HepG2 (cell line): Measurements from ENCODE around the gene ZDHHC9. TPM values are rescaled to one million over a fixed set of nuclear protein-coding genes. Genes with fewer than 3 reads are reported as not detected.

Source experiments
- ATAC-seq: fragments of 200-7000 bp; cut with Tn5 transposase; 3 replicates; pipeline ENCODE4 v1.9.1; 2020; ENCODE audit warnings: mild to moderate bottlenecking, moderate library complexity
- BruUV-seq: library from RNA; stranded (reverse); fragments of 400-500 nt; replicated peaks from 2 replicates; lab custom pipeline; 2021; lab: Mats Ljungman, UMichigan
- CTCF ChIA-PET: fragments of 300-600 bp; formaldehyde crosslinking; extraction: SDS; loops from one replicate; lab custom pipeline; 2021; ENCODE audit warnings: low total read pairs, inconsistent platforms, low intra/inter-chr PET ratio; lab: Yijun Ruan, JAX
- POLR2A ChIA-PET: fragments of 350-600 bp; sonication (Branson Sonifier 250); formaldehyde crosslinking; loops from one replicate; lab custom pipeline; 2020; ENCODE audit warnings: antibody characterized with exemption, inconsistent platforms; lab: Yijun Ruan, JAX
- DNase-seq: peaks from one replicate; pipeline ENCODE4 v3.0.0-alpha.2; 2015; ENCODE audit warnings: low spot score
- FAIRE-seq: peaks from 3 replicates; lab custom pipeline; 2011; peaks lifted over from hg19 to GRCh38; lab: Jason Lieb, UNC
- H2AFZ ChIP-seq: one replicate; pipeline ENCODE4 v1.6.1; 2011; ENCODE audit warnings: low read length, inconsistent platforms
- H3K27ac ChIP-seq: fragments of 300-600 bp; 3 replicates; pipeline ENCODE4 v1.8.0; 2011; ENCODE audit warnings: mixed run types, mild to moderate bottlenecking, mixed read lengths, low read length, inconsistent platforms; ENCODE audit not compliant: insufficient read depth; ENCODE audit errors: extremely low read length
- H3K27me3 ChIP-seq, 2 experiments: fragments of 200-600 bp in 1 of 2; 2 replicates in 1 of 2; 3 replicates in 1 of 2; pipeline versions ENCODE4 v1.6.0 to v1.8.0; 2011; ENCODE audit warnings: low read length in 2 of 2, mild to moderate bottlenecking in 2 of 2, moderate library complexity in 2 of 2, inconsistent platforms in 1 of 2; ENCODE audit not compliant: insufficient read depth in 2 of 2, control insufficient read depth in 1 of 2
- H3K36me3 ChIP-seq, 2 experiments: fragments of 200-600 bp in 1 of 2; replicated peaks in 1 of 2; 2 replicates in 1 of 2; 3 replicates in 1 of 2; pipeline versions ENCODE4 v1.5.1 to v1.8.0; 2011; ENCODE audit warnings: low read length in 2 of 2, inconsistent platforms in 1 of 2; ENCODE audit not compliant: insufficient read depth in 2 of 2, control insufficient read depth in 1 of 2
- H3K4me1 ChIP-seq: 2 replicates; pipeline ENCODE4 v1.5.1; 2012; ENCODE audit warnings: low read length, inconsistent platforms; ENCODE audit not compliant: insufficient read depth
- H3K4me2 ChIP-seq: 2 replicates; pipeline ENCODE4 v1.6.0; 2011; ENCODE audit warnings: low read depth, low read length, inconsistent platforms
- H3K4me3 ChIP-seq, 3 experiments: fragments of 200-600 bp in 1 of 3; sonication (generic), shearing (Covaris generic) in 1 of 3; replicated peaks in 1 of 3; 2 replicates each; pipeline ENCODE4 v1.5.1; 2011 to 2016; ENCODE audit warnings: low read length in 3 of 3, inconsistent platforms in 2 of 3, low read depth in 2 of 3, mild to moderate bottlenecking in 2 of 3, control low read depth in 1 of 3, mixed read lengths in 1 of 3; ENCODE audit not compliant: insufficient read depth in 1 of 3
- H3K79me2 ChIP-seq: one replicate; pipeline ENCODE4 v1.6.1; 2011; ENCODE audit warnings: low read length, inconsistent platforms; ENCODE audit not compliant: insufficient read depth
- H3K9ac ChIP-seq: 2 replicates; pipeline ENCODE4 v1.6.0; 2011; ENCODE audit warnings: mild to moderate bottlenecking, low read depth, low read length, inconsistent platforms; ENCODE audit not compliant: insufficient read depth
- H3K9me3 ChIP-seq: 2 replicates; pipeline ENCODE4 v1.5.1; 2012; ENCODE audit warnings: mild to moderate bottlenecking, low read length
- H4K20me1 ChIP-seq: 2 replicates; pipeline ENCODE4 v1.6.0; 2011; ENCODE audit warnings: inconsistent platforms, mild to moderate bottlenecking, low read length, moderate library complexity; ENCODE audit not compliant: insufficient read depth
- ATF3 ChIP-seq: sonication (generic); formaldehyde crosslinking; IDR thresholded peaks from 2 replicates; pipeline ENCODE4 v1.4.0; 2020; ENCODE audit warnings: missing genetic modification reagents
- GMEB1 ChIP-seq: sonication (generic); formaldehyde crosslinking; IDR thresholded peaks from 2 replicates; pipeline ENCODE4 v1.5.1; 2020; ENCODE audit warnings: missing genetic modification reagents, mild to moderate bottlenecking, borderline replicate concordance
- HOXD1 ChIP-seq: sonication (generic); formaldehyde crosslinking; IDR thresholded peaks from 2 replicates; pipeline ENCODE4 v1.5.0; 2020; ENCODE audit warnings: missing genetic modification reagents
- KDM2A ChIP-seq: sonication (generic); formaldehyde crosslinking; IDR thresholded peaks from 2 replicates; pipeline ENCODE4 v1.4.0; 2020; ENCODE audit warnings: low read depth, missing genetic modification reagents, borderline replicate concordance
- MBD4 ChIP-seq: IDR thresholded peaks from 2 replicates; pipeline ENCODE4 v1.6.1; 2012; ENCODE audit warnings: low read length, inconsistent platforms, borderline replicate concordance
- MYPOP ChIP-seq: sonication (generic); formaldehyde crosslinking; IDR thresholded peaks from 2 replicates; pipeline ENCODE4 v1.8.1; 2023; ENCODE audit warnings: mild to moderate bottlenecking, moderate library complexity, missing genetic modification reagents
- NAIF1 ChIP-seq: sonication (generic); formaldehyde crosslinking; IDR thresholded peaks from 2 replicates; pipeline ENCODE4 v1.5.0; 2020; ENCODE audit warnings: mild to moderate bottlenecking, missing genetic modification reagents, borderline replicate concordance
- PAWR ChIP-seq: sonication (generic); formaldehyde crosslinking; IDR thresholded peaks from 2 replicates; pipeline ENCODE4 v1.4.0; 2020; ENCODE audit warnings: missing genetic modification reagents, mild to moderate bottlenecking, borderline replicate concordance
- PTBP1 ChIP-seq: fragments of 200-400 bp; formaldehyde crosslinking; IDR thresholded peaks from 2 replicates; pipeline ENCODE4 v1.6.1; 2018; ENCODE audit warnings: low read length, low read depth; ENCODE audit not compliant: poor library complexity, severe bottlenecking
- SP140L ChIP-seq: sonication (generic); formaldehyde crosslinking; IDR thresholded peaks from 2 replicates; pipeline ENCODE4 v1.4.0; 2020; ENCODE audit warnings: missing genetic modification reagents, borderline replicate concordance
- ZBTB38 ChIP-seq: sonication (generic); formaldehyde crosslinking; IDR thresholded peaks from 2 replicates; pipeline ENCODE4 v1.5.1; 2020; ENCODE audit warnings: mild to moderate bottlenecking, missing genetic modification reagents
- ZBTB43 ChIP-seq: sonication (generic); formaldehyde crosslinking; conservative IDR thresholded peaks from 2 replicates; pipeline ENCODE4 v1.4.0; 2020; ENCODE audit warnings: missing genetic modification reagents
- ZBTB8A ChIP-seq: sonication (generic); formaldehyde crosslinking; IDR thresholded peaks from 2 replicates; pipeline ENCODE4 v1.4.0; 2020; ENCODE audit warnings: mild to moderate bottlenecking, low read depth, missing genetic modification reagents, borderline replicate concordance
- ZNF232 ChIP-seq: sonication (generic); formaldehyde crosslinking; IDR thresholded peaks from 2 replicates; pipeline ENCODE4 v1.4.0; 2020; ENCODE audit warnings: missing genetic modification reagents, borderline replicate concordance
- ZNF512 ChIP-seq: sonication (generic); formaldehyde crosslinking; IDR thresholded peaks from 2 replicates; pipeline ENCODE4 v1.4.0; 2020; ENCODE audit warnings: mild to moderate bottlenecking, missing genetic modification reagents
- ZNF639 ChIP-seq: conservative IDR thresholded peaks from 2 replicates; pipeline ENCODE4 v1.6.1; 2018; ENCODE audit warnings: missing genetic modification reagents
- WGBS: methylation state at CpG from one replicate; pipeline ENCODE4 v1.1.6; 2017; ENCODE audit warnings: low lambda C conversion rate; 5-methylcytosine and 5-hydroxymethylcytosine counted together
- in situ Hi-C: cut with HindIII; loops from 2 replicates; pipeline ENCODE4 v1.10.0; 2017; ENCODE audit warnings: low pct_unique_long_range_greater_than_20kb; ENCODE audit not compliant: extremely low pct_ligation_motif_present
- intact Hi-C: fragments of 100-400 bp; cut with micrococcal nuclease; formaldehyde crosslinking; loops from one replicate; pipeline ENCODE4 v1.10.0; 2022; ENCODE audit not compliant: unreplicated experiment
- polyA plus RNA-seq, 8 experiments: library from polyadenylated mRNA; depleted of rRNA in 3 of 8; stranded (reverse) in 7 of 8; unstranded in 1 of 8; fragments of >200 nt; fragmentation: Illumina TruSeq in 4 of 8; extraction: Trizol in 4 of 8; gene quantifications; 2 replicates each; pipeline versions ENCODE4 v1.2.1 to v1.2.3, GENCODE V29; 2011 to 2016; ENCODE audit warnings: low read depth in 4 of 8, missing spikeins in 1 of 8, mixed read lengths in 1 of 8; ENCODE audit not compliant: insufficient read depth in 1 of 8
- total RNA-seq, 5 experiments: library from RNA; depleted of rRNA; stranded (reverse); fragments of >200 nt; fragmentation: Illumina TruSeq; extraction: Trizol; gene quantifications; 2 replicates each; pipeline ENCODE4 v1.2.3, GENCODE V29; 2016; ENCODE audit warnings: low read depth in 1 of 5

The ZDHHC9 gene
- total and polyA plus RNA-seq, 2 of the 13 experiments (the other 11 are each of a cell fraction or from before 2014, with no cell fraction given), result 28.3 to 53.1 TPM

- Histone ChIP-seq H3K27me3 (no peaks in the 10 kb centered on the region), H3K4me3 (no peak within 1 kb of the TSS), H3K4me1 (peaks cover 26% of the 10 kb centered on the region), H3K79me2 (no peaks in the 10 kb centered on the region), H3K36me3 (no peaks in the 10 kb centered on the region), H3K27ac (no peak within 1 kb of the TSS), H3K9ac (no peak within 1 kb of the TSS), H3K4me2 (no peak within 1 kb of the TSS), H2AFZ (no peak within 1 kb of the TSS), H3K9me3 (no peaks in the 10 kb centered on the region), H4K20me1 (no peaks in the 10 kb centered on the region)
- TF ChIP-seq ZNF232, result no peak
- no peak for TF ChIP-seq NAIF1 (CRISPR knock-in tag)
- TF ChIP-seq MYPOP, result no peak
- TF ChIP-seq ZNF512 (CRISPR knock-in tag), result no peak
- TF ChIP-seq ZBTB38 (CRISPR knock-in tag), result no peak
- TF ChIP-seq PAWR, result no peak
- no peak for TF ChIP-seq ZNF639 (CRISPR knock-in tag)
- TF ChIP-seq SP140L (CRISPR knock-in tag), result no peak
- TF ChIP-seq ZBTB8A (CRISPR knock-in tag), result no peak
- TF ChIP-seq KDM2A, result no peak
- TF ChIP-seq HOXD1 (CRISPR knock-in tag), result no peak
- no peak for TF ChIP-seq ATF3
- no peak for TF ChIP-seq MBD4
- TF ChIP-seq PTBP1, result no peak
- no peak for TF ChIP-seq GMEB1 (CRISPR knock-in tag)
- no peak for TF ChIP-seq ZBTB43 (CRISPR knock-in tag)
- 86% methylated on average over 1 of the region's 13 CpGs for WGBS
- ATAC-seq (no peak), FAIRE-seq (no peak), DNase-seq (no peak)
- no TSS peak for BruUV-seq
- CTCF ChIA-PET, result no interaction called here
- in situ Hi-C loops, result no loop called here
- intact Hi-C loops, result no loop called here
- POLR2A ChIA-PET, result no interaction called here
Measured at GRCh38 chrX:129779747-129780146, 63.9 kb downstream of the ZDHHC9 start, which contains the start of gene SASH3. TSS of gene SASH3 (plus strand) at chrX:129779949. CDS start at chrX:129780098, 149 bp downstream.
